KOPT-K1 (cell line): Measurements from ENCODE around the gene OSBPL1A.

ENCODE experiments used
- H3K27ac ChIP-seq: fragments of 200-600 bp; sonication (generic); 2 replicates; pipeline ENCODE4 v1.5.1; 2016; ENCODE audit warnings: antibody characterized with exemption, mild to moderate bottlenecking, low read depth, low read length; ENCODE audit not compliant: poor library complexity, severe bottlenecking
- H3K36me3 ChIP-seq: fragments of 200-600 bp; sonication (generic); 2 replicates; pipeline ENCODE4 v1.5.1; 2017; ENCODE audit warnings: antibody characterized with exemption, mild to moderate bottlenecking, low read length, moderate library complexity; ENCODE audit not compliant: insufficient read depth
- H3K9me3 ChIP-seq: fragments of 200-600 bp; sonication (generic); 2 replicates; pipeline ENCODE4 v1.5.1; 2017; ENCODE audit warnings: antibody characterized with exemption, low read length, mild to moderate bottlenecking; ENCODE audit not compliant: insufficient read depth, poor library complexity, severe bottlenecking

Gene OSBPL1A

DNA sequence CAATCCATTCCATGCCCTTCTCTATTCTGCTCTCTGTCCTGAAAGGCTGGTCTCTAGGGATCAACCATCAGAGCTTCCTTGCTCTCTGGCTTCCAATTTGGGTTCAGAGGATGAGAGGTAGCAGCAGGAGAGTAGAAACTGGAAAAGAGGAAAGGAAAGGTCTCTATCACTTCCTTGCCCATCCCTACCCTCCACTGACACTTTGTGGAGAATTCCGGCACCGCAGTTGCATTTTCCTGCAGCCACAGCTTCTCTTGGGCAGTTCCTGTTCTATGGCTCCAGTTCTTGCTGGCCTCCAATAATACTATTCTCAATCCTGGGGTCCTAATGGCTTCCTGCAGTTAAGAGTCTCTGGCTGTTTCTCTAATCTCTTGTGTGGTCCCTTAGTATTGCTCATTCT lies 15.5 kb upstream of the OSBPL1A start:
- Histone ChIP-seq H3K9me3 (no peaks in the 10 kb centered on the region), H3K36me3 (no peaks in the 10 kb centered on the region), H3K27ac (no peak overlapping the region)

- Histone ChIP-seq H3K9me3 (no peaks in the 10 kb centered on the region), H3K36me3 (no peaks in the 10 kb centered on the region), H3K27ac (no peak overlapping the region)
Measured at GRCh38 chr18:24408496-24408895, 10.9 kb upstream of the OSBPL1A start.

DNA sequence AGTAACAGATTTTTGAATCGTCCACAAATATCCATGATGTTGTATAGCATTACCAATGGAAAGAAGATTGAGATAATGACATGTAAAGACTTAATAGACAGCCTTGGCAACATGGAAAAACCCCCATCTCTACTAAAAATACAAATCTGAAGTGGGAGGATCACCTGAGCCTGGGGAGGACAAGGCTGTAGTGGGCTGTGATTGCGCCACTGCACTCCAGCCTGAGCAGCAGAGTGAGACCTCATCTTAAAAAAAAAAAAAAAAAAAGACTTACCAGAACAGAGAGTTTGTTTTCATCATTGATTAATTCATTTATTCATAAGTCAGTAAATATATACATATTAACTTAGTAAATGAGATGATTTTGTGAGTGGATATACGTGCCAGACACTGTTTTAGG lies 7.0 kb upstream of the OSBPL1A start:
- H3K36me3 ChIP-seq, result no peaks in the 10 kb centered on the region
- H3K27ac ChIP-seq, result no peak overlapping the region
- no peaks in the 10 kb centered on the region for H3K9me3 ChIP-seq

- Histone ChIP-seq H3K36me3 (no peaks in the 10 kb centered on the region), H3K9me3 (no peaks in the 10 kb centered on the region), H3K27ac (no peak overlapping the region)
Measured at GRCh38 chr18:24403076-24403475, 5.5 kb upstream of the OSBPL1A start.

DNA sequence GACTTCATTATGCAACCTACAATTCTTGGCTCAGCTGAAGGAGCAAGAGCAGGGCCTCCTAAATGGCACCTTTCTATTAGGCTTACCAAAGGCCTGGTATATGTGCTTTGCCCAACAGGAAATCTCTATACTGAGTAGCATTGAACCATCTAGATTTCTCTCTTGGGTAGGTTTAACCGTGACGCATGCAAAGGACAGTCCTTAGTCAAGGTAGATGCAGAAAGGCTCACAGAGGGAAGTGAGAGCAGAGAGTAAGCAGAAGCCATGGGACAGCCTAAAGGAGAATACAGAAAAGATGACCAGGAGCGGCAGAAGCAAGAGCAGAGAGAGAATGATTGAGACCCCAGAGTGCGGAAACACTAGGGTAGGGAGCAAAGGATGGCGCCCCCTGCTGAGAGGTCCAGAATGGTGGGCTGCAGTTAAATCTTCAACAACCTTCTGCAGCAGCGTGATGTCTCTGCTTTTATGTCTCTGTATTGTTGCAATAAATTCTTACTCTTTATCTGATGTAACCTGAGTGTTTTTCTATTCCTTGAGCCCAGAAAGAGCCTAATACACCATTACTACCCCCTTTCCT lies 4.7 kb upstream of the OSBPL1A start:
- Histone ChIP-seq H3K9me3 (peaks cover 4% of the 10 kb centered on the region), H3K27ac (no peak overlapping the region), H3K36me3 (no peaks in the 10 kb centered on the region)

GRCh38 chr18:24400587-24400986 lies 3.0 kb upstream of the OSBPL1A start:
- H3K36me3 ChIP-seq, result no peaks in the 10 kb centered on the region
- no peak overlapping the region for H3K27ac ChIP-seq
- peaks cover 5% of the 10 kb centered on the region for H3K9me3 ChIP-seq

- Histone ChIP-seq H3K9me3 (peaks cover 5% of the 10 kb centered on the region), H3K36me3 (no peaks in the 10 kb centered on the region), H3K27ac (no peak overlapping the region)
Measured at GRCh38 chr18:24398540-24398939, 916 bp upstream of the OSBPL1A start.

DNA sequence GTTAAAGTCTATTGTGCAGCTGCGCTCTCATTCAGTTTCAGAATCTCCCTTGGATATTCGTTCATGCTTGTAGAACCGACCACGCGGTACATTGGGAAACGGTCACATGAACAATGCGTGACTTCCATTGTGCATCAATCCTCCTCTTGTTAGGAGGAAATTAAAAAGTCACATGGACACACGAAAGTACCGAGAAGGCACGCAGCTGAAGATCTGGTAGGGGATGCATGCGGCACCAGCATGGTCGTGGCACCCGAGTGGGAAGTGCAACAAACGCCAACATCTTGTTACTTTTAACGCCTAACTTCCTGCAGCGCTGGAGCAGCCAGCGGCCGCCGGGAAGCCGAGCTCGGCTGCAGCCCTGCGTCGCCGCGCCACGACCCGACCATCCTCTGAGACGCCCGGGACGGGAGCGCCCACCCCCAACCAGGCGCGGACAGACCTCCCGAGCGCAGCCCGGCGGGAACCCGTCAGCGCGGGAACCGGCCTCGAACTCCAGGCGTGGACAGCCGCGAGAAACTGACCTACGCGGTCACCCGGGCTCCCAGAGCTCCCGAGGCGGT lies 412 bp downstream of the OSBPL1A start:
- peaks cover 5% of the 10 kb centered on the region for H3K9me3 ChIP-seq

GRCh38 chr18:24396082-24396633 lies 1.5 kb downstream of the OSBPL1A start:
- Histone ChIP-seq H3K9me3 (peaks cover 5% of the 10 kb centered on the region), H3K27ac (no peak overlapping the region), H3K36me3 (no peaks in the 10 kb centered on the region)

More for the DNA sequence above, 412 bp downstream of the OSBPL1A start:
- Histone ChIP-seq H3K27ac (no peak overlapping the region), H3K36me3 (no peaks in the 10 kb centered on the region)

DNA sequence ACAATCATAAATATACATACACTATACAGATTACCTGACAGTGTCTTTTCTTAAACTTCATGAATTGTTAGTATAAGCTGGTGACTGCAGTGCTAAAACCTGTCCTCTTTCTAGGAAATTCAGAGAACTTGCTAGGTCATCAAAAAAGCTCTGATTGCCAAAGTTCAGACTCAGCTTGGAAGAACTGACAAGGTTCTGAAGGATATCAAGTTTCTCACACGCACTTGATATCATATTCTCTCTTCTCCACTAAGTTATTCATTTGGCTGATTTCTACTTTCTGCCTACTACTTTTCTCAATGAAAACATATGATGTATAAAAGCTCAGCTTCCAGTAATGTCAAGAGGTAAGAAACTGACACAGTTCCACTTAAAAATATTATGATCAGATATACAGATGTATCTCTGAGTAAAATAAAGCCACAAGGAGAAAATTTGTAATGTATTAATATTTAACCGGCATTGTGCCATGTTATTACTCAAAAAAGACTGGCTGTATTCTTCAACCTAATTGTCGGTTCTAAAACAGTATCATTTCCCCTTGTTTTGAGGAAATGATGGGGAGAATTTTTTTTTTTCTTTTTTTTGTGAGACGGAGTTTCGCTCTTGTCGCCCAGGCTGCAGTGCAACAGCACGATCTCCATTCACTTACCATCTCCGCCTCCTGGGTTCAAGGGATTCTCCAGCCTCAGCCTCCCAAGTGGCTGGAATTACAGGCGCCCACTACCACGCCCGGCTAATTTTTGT lies 2.4 kb downstream of the OSBPL1A start:
- H3K27ac ChIP-seq, result no peak overlapping the region
- no peaks in the 10 kb centered on the region for H3K36me3 ChIP-seq
- peaks cover 5% of the 10 kb centered on the region for H3K9me3 ChIP-seq

DNA sequence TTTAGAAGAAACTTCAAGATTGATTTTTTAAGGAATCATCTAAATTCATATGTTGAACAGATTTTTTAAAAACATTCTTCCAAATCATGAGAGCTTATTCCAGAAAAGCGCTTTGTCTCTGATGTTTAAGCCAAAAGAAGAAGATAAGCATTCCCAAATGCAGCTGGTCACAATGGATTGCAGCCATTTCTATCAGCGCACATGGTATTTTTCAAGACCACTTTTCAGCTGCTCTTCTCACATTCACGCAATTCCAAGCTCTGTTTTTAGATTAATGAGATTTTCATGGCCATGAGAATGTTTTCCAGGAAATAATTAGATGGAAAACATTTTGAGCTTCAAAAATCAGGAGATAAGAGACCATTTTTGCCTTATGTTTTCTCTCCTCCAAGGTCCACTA lies 8.7 kb downstream of the OSBPL1A start:
- Histone ChIP-seq H3K36me3 (no peaks in the 10 kb centered on the region), H3K27ac (no peak overlapping the region), H3K9me3 (no peaks in the 10 kb centered on the region)

GRCh38 chr18:24386681-24387080 lies 10.9 kb downstream of the OSBPL1A start:
- Histone ChIP-seq H3K36me3 (no peaks in the 10 kb centered on the region), H3K27ac (no peak overlapping the region), H3K9me3 (no peaks in the 10 kb centered on the region)

DNA sequence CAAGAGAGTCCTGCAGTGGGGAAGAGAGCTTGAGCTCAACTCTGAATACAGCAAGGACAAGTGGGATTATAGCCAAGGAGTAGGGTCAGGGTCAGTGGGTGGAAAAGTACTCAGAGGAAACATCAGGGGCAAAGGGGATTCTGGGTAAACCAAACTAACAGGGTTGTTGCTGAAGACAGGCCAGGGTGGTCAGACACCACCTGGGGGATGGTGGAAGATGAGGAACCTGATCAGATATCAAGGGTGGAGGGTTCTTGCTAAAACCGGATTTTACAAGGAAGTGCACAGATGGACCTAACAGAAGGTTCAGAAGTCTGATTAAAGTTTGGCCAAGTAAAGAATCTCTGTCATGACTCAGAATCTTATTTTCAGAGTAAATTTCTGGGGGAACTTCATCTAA lies 16.5 kb downstream of the OSBPL1A start:
- H3K36me3 ChIP-seq, result no peaks in the 10 kb centered on the region
- H3K9me3 ChIP-seq, result no peaks in the 10 kb centered on the region
- H3K27ac ChIP-seq, result no peak overlapping the region

GRCh38 chr18:24380163-24380747 lies 17.4 kb downstream of the OSBPL1A start:
- no peaks in the 10 kb centered on the region for H3K9me3 ChIP-seq
- H3K36me3 ChIP-seq, result no peaks in the 10 kb centered on the region
- H3K27ac ChIP-seq, result no peak overlapping the region

DNA sequence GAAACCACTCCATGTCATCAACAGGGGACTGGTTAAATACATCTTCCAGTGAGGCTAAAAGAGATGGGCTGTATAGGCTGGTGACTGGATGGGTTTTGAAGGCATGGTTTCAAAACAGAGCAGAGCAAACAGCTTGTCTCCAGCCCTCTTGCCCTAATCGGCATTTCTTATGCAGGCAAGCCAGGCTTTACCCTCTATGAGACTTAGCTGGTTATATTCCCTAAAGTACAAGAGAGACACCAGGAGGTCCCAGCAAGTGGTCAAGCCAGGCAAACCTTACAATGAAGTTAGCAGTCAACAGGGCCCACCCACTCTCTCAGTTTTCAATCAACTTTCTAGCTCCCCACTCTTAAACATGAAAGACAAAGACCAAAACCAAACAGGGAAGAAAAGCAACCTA lies 19.0 kb downstream of the OSBPL1A start:
- no peaks in the 10 kb centered on the region for H3K36me3 ChIP-seq
- no peak overlapping the region for H3K27ac ChIP-seq
- H3K9me3 ChIP-seq, result no peaks in the 10 kb centered on the region
